ENCODE results near the gene MPZL1. TPM values are rescaled to one million over a fixed set of nuclear protein-coding genes. Genes with fewer than 3 reads are reported as not detected.

Gene MPZL1
- total and polyA plus RNA-seq, 8 donors: 6.3 to 46.6 (median 19.2) TPM

DNA sequence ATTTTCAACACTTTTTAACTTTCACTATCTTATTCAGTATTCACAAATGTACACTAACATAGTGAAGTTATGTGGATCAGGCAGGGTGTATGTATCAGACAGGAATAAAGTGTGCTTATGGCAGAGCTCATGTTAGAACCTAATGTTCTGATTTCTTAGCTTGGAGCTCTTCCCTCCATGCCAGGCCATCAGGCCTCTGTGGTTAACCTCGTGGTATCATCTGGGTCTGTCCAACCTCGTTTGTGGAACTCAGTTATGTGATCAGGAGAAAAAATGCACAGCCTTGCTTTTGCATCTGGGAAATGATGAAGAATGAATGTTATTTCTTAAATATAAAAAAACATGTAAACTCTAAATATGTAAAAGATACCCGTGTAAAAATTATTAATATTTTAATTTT, 86.9 kb downstream of the MPZL1 start:
- no peaks in the 10 kb centered on the region for H3K4me1 ChIP-seq
- no peak for ATAC-seq
- DNase-seq: no peak
- no peaks in the 10 kb centered on the region for H3K36me3 ChIP-seq
- intact Hi-C loops (cut with DNase I): loop anchor here in 1 of 3 donors (10.0 kb wide), 1 partner anchor 84 kb away; the partner anchor contains the start of gene MPZL1
- no peak overlapping the region for H3K27ac ChIP-seq
- no peak for FAIRE-seq
- no peaks in the 10 kb centered on the region for H3K27me3 ChIP-seq
- H3K4me3 ChIP-seq: no peak overlapping the region
- TF ChIP-seq, protein P1, sequence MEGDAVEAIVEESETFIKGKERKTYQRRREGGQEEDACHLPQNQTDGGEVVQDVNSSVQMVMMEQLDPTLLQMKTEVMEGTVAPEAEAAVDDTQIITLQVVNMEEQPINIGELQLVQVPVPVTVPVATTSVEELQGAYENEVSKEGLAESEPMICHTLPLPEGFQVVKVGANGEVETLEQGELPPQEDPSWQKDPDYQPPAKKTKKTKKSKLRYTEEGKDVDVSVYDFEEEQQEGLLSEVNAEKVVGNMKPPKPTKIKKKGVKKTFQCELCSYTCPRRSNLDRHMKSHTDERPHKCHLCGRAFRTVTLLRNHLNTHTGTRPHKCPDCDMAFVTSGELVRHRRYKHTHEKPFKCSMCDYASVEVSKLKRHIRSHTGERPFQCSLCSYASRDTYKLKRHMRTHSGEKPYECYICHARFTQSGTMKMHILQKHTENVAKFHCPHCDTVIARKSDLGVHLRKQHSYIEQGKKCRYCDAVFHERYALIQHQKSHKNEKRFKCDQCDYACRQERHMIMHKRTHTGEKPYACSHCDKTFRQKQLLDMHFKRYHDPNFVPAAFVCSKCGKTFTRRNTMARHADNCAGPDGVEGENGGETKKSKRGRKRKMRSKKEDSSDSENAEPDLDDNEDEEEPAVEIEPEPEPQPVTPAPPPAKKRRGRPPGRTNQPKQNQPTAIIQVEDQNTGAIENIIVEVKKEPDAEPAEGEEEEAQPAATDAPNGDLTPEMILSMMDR (IDR thresholded peaks at IDR 0.05): no peak
- whole genome bisulfite sequencing, 2 donors: 40 to 61% methylated on average over 3 of the region's 3 CpGs
- H3K9me3 ChIP-seq: no peaks in the 10 kb centered on the region

DNA sequence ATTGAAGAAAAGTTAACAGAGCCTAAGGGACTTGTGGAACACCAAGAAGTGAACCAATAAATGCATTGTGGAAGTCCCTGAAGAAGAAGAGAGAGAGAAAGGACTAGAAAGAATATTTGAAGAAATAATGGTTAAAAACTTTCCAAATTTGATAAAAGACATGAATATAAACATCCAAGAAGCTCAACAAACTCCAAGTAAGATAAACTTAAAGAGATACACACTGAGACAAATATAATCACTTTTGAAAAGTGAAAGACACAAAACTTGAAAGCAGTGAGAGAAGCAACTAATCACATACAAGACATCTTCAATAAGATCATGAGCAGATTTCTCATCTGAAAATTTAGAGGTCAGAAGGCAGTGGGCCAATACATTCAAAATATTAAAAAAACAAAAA, 91.2 kb downstream of the MPZL1 start:
- Histone ChIP-seq H3K4me1 (no peaks in the 10 kb centered on the region), H3K27ac (no peak overlapping the region), H3K27me3 (no peaks in the 10 kb centered on the region), H3K36me3 (no peaks in the 10 kb centered on the region), H3K9me3 (no peaks in the 10 kb centered on the region), H3K4me3 (no peak overlapping the region)
- DNase-seq: no peak
- intact Hi-C loops (cut with DNase I): no loop called here
- TF ChIP-seq, protein P1 (IDR thresholded peaks at IDR 0.05): no peak
- no peak for FAIRE-seq
- no peak for ATAC-seq

DNA sequence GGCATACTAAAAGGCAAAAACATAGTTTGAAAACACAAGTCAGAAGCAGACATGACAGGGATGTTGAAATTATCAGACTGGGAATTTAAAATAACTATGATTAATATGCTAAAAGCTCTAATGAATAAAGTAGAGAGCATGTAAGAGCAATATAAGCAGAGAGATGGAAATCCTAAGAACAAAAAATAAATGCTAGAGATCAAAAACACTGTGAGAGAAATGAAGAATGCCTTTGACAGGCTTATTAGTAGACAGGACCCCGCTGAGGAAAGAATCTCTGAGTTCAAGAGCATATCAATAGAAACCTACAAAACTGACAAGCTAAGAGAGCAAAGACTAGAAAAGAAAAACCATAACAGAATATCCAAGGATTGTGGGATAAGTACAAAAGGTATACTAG, 93.9 kb downstream of the MPZL1 start:
- Histone ChIP-seq H3K27me3 (no peaks in the 10 kb centered on the region), H3K4me1 (no peaks in the 10 kb centered on the region), H3K9me3 (no peaks in the 10 kb centered on the region), H3K4me3 (no peak overlapping the region), H3K36me3 (no peaks in the 10 kb centered on the region), H3K27ac (no peak overlapping the region)
- FAIRE-seq (no peak), ATAC-seq (no peak), DNase-seq (no peak)
- TF ChIP-seq, protein P1 (IDR thresholded peaks at IDR 0.05): no peak
- intact Hi-C loops (cut with DNase I): no loop called here
- WGBS, 2 donors: 87 to 97% methylated on average over 1 of the region's 1 CpG

DNA sequence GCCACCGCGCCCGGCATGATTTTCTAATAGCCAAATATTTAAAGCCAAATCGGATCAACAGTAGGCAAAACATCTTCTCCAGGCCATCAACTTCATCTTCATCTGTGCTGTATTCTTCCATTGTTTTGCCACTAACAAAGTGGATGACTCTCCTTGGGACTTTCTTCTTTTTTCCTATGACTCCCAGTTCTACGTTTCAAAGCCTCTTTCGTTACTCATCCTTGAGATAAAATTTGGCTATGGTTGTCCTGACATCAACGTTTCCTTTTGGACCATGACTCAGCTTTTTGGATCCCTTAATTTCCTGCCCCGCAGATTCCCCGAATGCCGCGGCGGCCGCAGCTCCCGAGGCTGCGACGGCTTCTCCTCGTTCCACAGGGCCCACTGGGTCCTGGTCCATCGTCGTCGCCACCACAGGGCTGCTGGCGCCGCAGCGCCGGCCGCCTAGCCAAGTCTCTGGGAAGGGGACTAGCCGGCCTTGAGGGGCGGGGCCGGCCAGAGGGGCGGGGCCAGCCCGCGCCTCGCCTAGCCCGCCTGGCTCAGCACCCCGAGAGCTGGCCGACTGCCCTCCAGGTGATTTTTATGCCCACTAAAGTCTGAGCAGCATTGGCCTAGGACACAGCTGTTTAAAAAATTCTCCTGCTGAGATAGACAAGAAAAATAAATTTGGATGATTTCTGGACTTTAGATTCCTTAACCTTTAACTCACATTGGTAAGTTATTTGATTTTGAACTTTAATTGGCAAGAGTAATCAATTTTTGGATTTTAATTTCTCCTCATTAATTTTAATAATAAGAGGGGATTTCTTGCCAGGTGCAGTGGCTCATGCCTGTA, 98.3 kb downstream of the MPZL1 start:
- peak overlapping the region in 1 of 4 donors; percentile 33 for H3K4me3 ChIP-seq
- no peaks in the 10 kb centered on the region for H3K9me3 ChIP-seq
- peak overlapping the region in 2 of 4 donors; percentile 37 to 58 for H3K27ac ChIP-seq
- TF ChIP-seq, protein P1 (IDR thresholded peaks at IDR 0.05): no peak
- peak; percentile 93 to 98 (median 98) for ATAC-seq
- no peaks in the 10 kb centered on the region for H3K36me3 ChIP-seq
- intact Hi-C loops (cut with DNase I): no loop called here
- FAIRE-seq: no peak
- DNase-seq: peak; percentile 66 to 88 (median 76)
- H3K4me1 ChIP-seq: no peaks in the 10 kb centered on the region
- H3K27me3 ChIP-seq: no peaks in the 10 kb centered on the region
- 11 to 12% methylated on average over 35 of the region's 35 CpGs for WGBS, 2 donors

DNA sequence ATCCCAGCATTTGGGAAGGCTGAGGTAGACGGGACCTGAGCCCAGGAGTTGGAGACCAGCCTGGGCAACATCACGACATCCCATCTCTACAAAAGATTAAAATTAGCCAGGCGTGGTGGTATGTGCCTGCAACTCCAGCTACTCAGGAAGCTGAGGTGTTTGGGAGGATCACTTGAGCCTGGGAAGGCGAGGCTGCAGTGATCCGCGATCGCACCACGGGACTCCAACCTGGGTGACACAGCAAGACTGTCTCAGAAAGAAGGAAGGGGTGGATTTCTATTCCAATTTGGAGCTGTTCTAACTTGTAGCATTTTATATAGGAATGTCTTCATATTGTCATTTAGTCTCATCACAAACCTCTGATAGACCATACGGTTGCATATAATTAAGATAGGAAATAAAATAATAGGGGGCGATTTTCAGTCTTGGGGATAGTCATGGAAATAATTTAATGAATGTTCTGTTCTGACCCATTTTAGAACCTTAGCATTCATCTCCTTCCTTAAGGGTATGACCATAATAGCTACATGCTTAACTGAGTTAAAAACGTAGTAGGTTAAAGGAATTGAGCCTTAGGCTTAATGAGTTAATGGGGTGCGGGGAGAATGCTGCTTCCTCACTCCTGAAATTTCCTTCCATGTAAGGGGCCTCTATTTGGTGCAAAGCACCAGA, 99.0 kb downstream of the MPZL1 start:
- FAIRE-seq (no peak), ATAC-seq (no peak), DNase-seq (no peak)
- H3K9me3 ChIP-seq: no peaks in the 10 kb centered on the region
- no peak overlapping the region for H3K27ac ChIP-seq
- no peaks in the 10 kb centered on the region for H3K27me3 ChIP-seq
- H3K4me1 ChIP-seq: no peaks in the 10 kb centered on the region
- H3K4me3 ChIP-seq: no peak overlapping the region
- H3K36me3 ChIP-seq: no peaks in the 10 kb centered on the region
- TF ChIP-seq, protein P1 (IDR thresholded peaks at IDR 0.05): no peak
- 90% methylated on average over 12 of the region's 12 CpGs for WGBS, 2 donors
- intact Hi-C loops (cut with DNase I): no loop called here

Measured in pancreas (tissue), 10 donors.